A673 (cell line): ENCODE measurements around the gene SYNJ2. TPM values are rescaled to one million over a fixed set of nuclear protein-coding genes. Genes with fewer than 3 reads are reported as not detected.

Experiments
- BruUV-seq: library from RNA; stranded (reverse); fragments of 400-500 nt; replicated peaks from 2 replicates; lab custom pipeline; 2021; lab: Mats Ljungman, UMichigan
- CTCF ChIA-PET: fragments of 300-600 bp; sonication (Branson Sonifier 250); formaldehyde crosslinking; loops from one replicate; lab custom pipeline; 2022; ENCODE audit warnings: antibody characterized with exemption; lab: Charles Lee
- POLR2A ChIA-PET: fragments of 300-600 bp; sonication (Branson Sonifier 250); formaldehyde crosslinking; loops from one replicate; lab custom pipeline; 2022; ENCODE audit warnings: antibody characterized with exemption; ENCODE audit not compliant: low non-redundant PET; lab: Charles Lee
- DNase-seq: peaks from one replicate; pipeline ENCODE4 v3.0.0-alpha.2; 2015; ENCODE audit warnings: low spot score
- H3K27ac ChIP-seq: fragments of 200-600 bp; sonication (generic); 2 replicates; pipeline ENCODE4 v1.5.1; 2016; ENCODE audit warnings: mixed run types, low read depth, mild to moderate bottlenecking, mixed read lengths, antibody characterized with exemption, low read length; ENCODE audit not compliant: poor library complexity, severe bottlenecking
- H3K27me3 ChIP-seq: fragments of 200-600 bp; sonication (generic); replicated peaks from 2 replicates; pipeline ENCODE4 v1.6.1; 2017; ENCODE audit warnings: mixed run types, low read depth, mild to moderate bottlenecking, mixed read lengths, antibody characterized with exemption, low read length; ENCODE audit not compliant: insufficient read depth, poor library complexity
- H3K36me3 ChIP-seq: fragments of 200-600 bp; sonication (generic); 2 replicates; pipeline ENCODE4 v1.6.1; 2016; ENCODE audit warnings: mixed run types, mild to moderate bottlenecking, mixed read lengths, antibody characterized with exemption, low read length; ENCODE audit not compliant: insufficient read depth, poor library complexity, severe bottlenecking
- H3K4me1 ChIP-seq: fragments of 200-600 bp; sonication (generic); 2 replicates; pipeline ENCODE4 v1.6.1; 2017; ENCODE audit warnings: mixed run types, mild to moderate bottlenecking, mixed read lengths, antibody characterized with exemption, low read length; ENCODE audit not compliant: insufficient read depth, poor library complexity, severe bottlenecking
- H3K4me3 ChIP-seq: fragments of 200-600 bp; sonication (generic); 2 replicates; pipeline ENCODE4 v1.5.1; 2016; ENCODE audit warnings: low read depth, mixed run types, mild to moderate bottlenecking, mixed read lengths, low read length; ENCODE audit not compliant: poor library complexity, severe bottlenecking
- H3K9me3 ChIP-seq: fragments of 200-600 bp; sonication (generic); 2 replicates; pipeline ENCODE4 v1.6.1; 2016; ENCODE audit warnings: mixed run types, low read depth, mild to moderate bottlenecking, mixed read lengths, antibody characterized with exemption, low read length; ENCODE audit not compliant: poor library complexity, severe bottlenecking
- CTCF ChIP-seq: fragments of 300-800, 200-600 bp; sonication (generic); conservative IDR thresholded peaks from 2 replicates; pipeline ENCODE4 v1.5.1; 2017; ENCODE audit warnings: low read depth, mild to moderate bottlenecking, antibody characterized with exemption, low read length, moderate library complexity, mixed read lengths
- EZH2 ChIP-seq: fragments of 200-600 bp; sonication (generic); IDR thresholded peaks from 2 replicates; pipeline ENCODE4 v1.6.1; 2017; ENCODE audit warnings: borderline replicate concordance, low read depth, mild to moderate bottlenecking, mixed read lengths, antibody characterized with exemption, low read length; ENCODE audit not compliant: poor library complexity, severe bottlenecking
- intact Hi-C: fragments of 100-400 bp; cut with micrococcal nuclease; formaldehyde crosslinking; loops from one replicate; pipeline ENCODE4 v1.10.0; 2022; ENCODE audit not compliant: unreplicated experiment
- total RNA-seq: library from RNA; stranded (reverse); gene quantifications from 2 replicates; pipeline ENCODE4 v1.2.3, GENCODE V29; 2021

SYNJ2 gene
- total RNA-seq, 1 experiment from 2014 or later: 37.0 TPM

GRCh38 chr6:157997893-157998608 is 16.4 kb downstream of the SYNJ2 start:
- no peak overlapping the region for H3K27ac ChIP-seq
- peaks cover 9% of the 10 kb centered on the region for H3K4me1 ChIP-seq
- ChIA-PET CTCF (no interaction called here), POLR2A (no interaction called here)
- no peak overlapping the region for H3K4me3 ChIP-seq
- intact Hi-C loops: no loop called here
- TF ChIP-seq EZH2 (no peak), CTCF (no peak)
- H3K36me3 ChIP-seq: no peaks in the 10 kb centered on the region
- H3K27me3 ChIP-seq: no peaks in the 10 kb centered on the region
- DNase-seq: no peak
- BruUV-seq: no TSS peak
- H3K9me3 ChIP-seq: no peaks in the 10 kb centered on the region

- CTCF ChIA-PET: interaction anchor here (0.6 kb wide), 1 partner anchor 218 kb away, joined by 3 read pairs; no protein-coding TSS in a partner anchor
- no peaks in the 10 kb centered on the region for H3K27me3 ChIP-seq
- no peaks in the 10 kb centered on the region for H3K36me3 ChIP-seq
- no peak for DNase-seq
- no peak overlapping the region for H3K27ac ChIP-seq
- intact Hi-C loops: no loop called here
- no TSS peak for BruUV-seq
- TF ChIP-seq EZH2 (no peak), CTCF (no peak)
- peaks cover 16% of the 10 kb centered on the region for H3K4me1 ChIP-seq
- POLR2A ChIA-PET: no interaction called here
- no peak overlapping the region for H3K4me3 ChIP-seq
- H3K9me3 ChIP-seq: no peaks in the 10 kb centered on the region
Observed at GRCh38 chr6:157998707-157999167, 17.1 kb downstream of the SYNJ2 start.

- Histone ChIP-seq H3K4me1 (peaks cover 16% of the 10 kb centered on the region), H3K4me3 (no peak overlapping the region), H3K9me3 (no peaks in the 10 kb centered on the region), H3K27me3 (no peaks in the 10 kb centered on the region), H3K27ac (no peak overlapping the region), H3K36me3 (no peaks in the 10 kb centered on the region)
- intact Hi-C loops: no loop called here
- POLR2A ChIA-PET: no interaction called here
- BruUV-seq: no TSS peak
- no peak for DNase-seq
- TF ChIP-seq CTCF (no peak), EZH2 (no peak)
- CTCF ChIA-PET: interaction anchor here (0.6 kb wide), 2 partner anchors 218 to 1728 kb away, joined by 3 to 5 read pairs; partner anchors contain the start of gene WTAP
Observed at GRCh38 chr6:157999168-158000051, 17.7 kb downstream of the SYNJ2 start.
